Activated naive CD4-positive, alpha-beta T cell treated with anti-CD3 and anti-CD28 coated beads, Interleukin-2, amount 10 ng/mL, durations not matched to agents 7 days and 5 days (primary cell): Measurements from ENCODE around the gene TWF2.

ENCODE experiments used
- CTCF ChIA-PET: fragments of 350-600 bp; sonication (Branson Sonifier 250); formaldehyde crosslinking; loops from one replicate; lab custom pipeline; 2021; ENCODE audit warnings: antibody characterized with exemption; lab: Charles Lee
- DNase-seq: peaks from one replicate; pipeline ENCODE4 v3.0.0-alpha.2; 2020
- H3K27ac Mint-ChIP-seq: one replicate; pipeline ENCODE4 v1.8.0; 2021; ENCODE audit warnings: mild to moderate bottlenecking, moderate library complexity, mixed read lengths
- H3K27me3 Mint-ChIP-seq: one replicate; pipeline ENCODE4 v1.8.0; 2021; ENCODE audit warnings: mild to moderate bottlenecking, mixed read lengths
- H3K36me3 Mint-ChIP-seq: one replicate; pipeline ENCODE4 v1.8.0; 2021; ENCODE audit warnings: mixed read lengths
- H3K4me1 Mint-ChIP-seq: one replicate; pipeline ENCODE4 v1.8.0; 2021; ENCODE audit warnings: mixed read lengths
- H3K4me3 Mint-ChIP-seq: one replicate; pipeline ENCODE4 v1.8.0; 2021; ENCODE audit warnings: mild to moderate bottlenecking, moderate library complexity, mixed read lengths
- H3K9me3 Mint-ChIP-seq: one replicate; pipeline ENCODE4 v1.8.0; 2021; ENCODE audit warnings: mixed read lengths

The TWF2 gene

DNA sequence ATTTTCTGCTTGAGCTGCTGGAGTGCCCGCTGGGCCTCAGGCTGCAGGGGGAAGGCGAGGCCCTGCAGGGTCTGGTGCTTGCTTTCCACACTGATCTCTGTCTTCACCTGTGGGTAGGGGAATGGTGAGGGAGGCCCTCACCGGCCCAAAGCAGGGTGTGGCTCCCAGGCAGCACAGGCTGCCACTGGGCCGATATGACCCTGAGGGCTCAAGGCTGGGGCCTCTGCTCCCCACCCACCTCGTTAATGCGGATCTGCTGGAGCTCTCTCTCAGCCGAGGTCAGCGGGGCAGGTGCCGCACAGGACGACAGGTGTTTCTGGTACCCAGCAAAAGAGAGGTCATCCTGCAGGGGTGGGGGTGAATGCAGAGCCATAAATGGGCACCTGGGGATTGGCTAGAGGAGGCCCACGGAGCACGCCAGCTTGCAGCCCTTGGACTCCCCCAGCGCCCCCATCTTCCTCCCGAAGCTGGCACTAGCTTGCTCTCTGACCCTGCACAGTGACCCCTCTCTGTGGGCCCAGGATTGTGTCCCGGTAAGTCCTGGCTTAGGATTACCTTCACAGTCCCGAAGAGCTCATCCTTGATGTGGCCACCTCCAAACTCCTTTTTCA is 8.0 kb downstream of the TWF2 start:
- H3K4me1 Mint-ChIP-seq, result peaks cover 55% of the 10 kb centered on the region
- H3K36me3 Mint-ChIP-seq, result peaks cover 55% of the 10 kb centered on the region
- H3K9me3 Mint-ChIP-seq, result no peaks in the 10 kb centered on the region
- H3K4me3 Mint-ChIP-seq, result no peak overlapping the region
- no peak for DNase-seq
- peak overlapping the region; percentile 17 for H3K27ac Mint-ChIP-seq
- CTCF ChIA-PET, result interaction anchor here (0.8 to 6.2 kb wide), 25 partner anchors 10 to 288 kb away, joined by 3 to 122 read pairs (median 7); partner anchors contain the start of genes GLYCTK and WDR82
- no peaks in the 10 kb centered on the region for H3K27me3 Mint-ChIP-seq

- H3K4me1 Mint-ChIP-seq, result peaks cover 55% of the 10 kb centered on the region
- H3K27ac Mint-ChIP-seq, result peak overlapping the region; percentile 24
- no peaks in the 10 kb centered on the region for H3K27me3 Mint-ChIP-seq
- H3K9me3 Mint-ChIP-seq, result no peaks in the 10 kb centered on the region
- no peak for DNase-seq
- CTCF ChIA-PET, result interaction anchor here (1.0 to 6.2 kb wide), 12 partner anchors 9 to 218 kb away, joined by 3 to 122 read pairs (median 14); partner anchors contain the start of gene WDR82
- H3K36me3 Mint-ChIP-seq, result peaks cover 50% of the 10 kb centered on the region
- no peak overlapping the region for H3K4me3 Mint-ChIP-seq
Observed at GRCh38 chr3:52230461-52230860, 8.5 kb downstream of the TWF2 start.

DNA sequence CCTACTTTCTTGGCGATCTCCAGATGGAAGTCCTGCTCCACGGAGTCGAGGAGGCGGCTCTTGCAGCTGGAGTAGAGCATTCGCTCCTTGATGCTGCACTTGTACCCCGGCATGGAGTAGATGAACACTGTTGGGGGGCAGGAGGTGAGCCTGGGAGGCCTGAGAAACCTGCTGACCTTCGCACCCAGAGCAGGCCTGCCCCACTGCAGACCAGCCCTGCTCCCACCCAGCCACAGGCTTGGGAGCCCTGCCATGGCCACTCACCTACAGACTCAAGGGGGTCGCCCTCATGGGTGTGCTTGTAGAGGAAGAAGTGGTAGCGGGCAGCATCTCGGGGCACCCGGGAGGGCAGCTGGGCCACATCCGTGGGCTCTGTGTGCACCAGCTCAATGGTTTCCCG is 9.3 kb downstream of the TWF2 start:
- CTCF ChIA-PET, result interaction anchor here (4.0 to 6.2 kb wide), 3 partner anchors 8 to 109 kb away, joined by 64 to 122 read pairs (median 73); partner anchors contain the start of gene WDR82
- H3K4me3 Mint-ChIP-seq, result no peak overlapping the region
- peaks cover 47% of the 10 kb centered on the region for H3K36me3 Mint-ChIP-seq
- H3K27ac Mint-ChIP-seq, result no peak overlapping the region
- DNase-seq, result no peak
- H3K4me1 Mint-ChIP-seq, result peaks cover 55% of the 10 kb centered on the region
- H3K9me3 Mint-ChIP-seq, result no peaks in the 10 kb centered on the region
- no peaks in the 10 kb centered on the region for H3K27me3 Mint-ChIP-seq

- H3K9me3 Mint-ChIP-seq, result no peaks in the 10 kb centered on the region
- H3K4me3 Mint-ChIP-seq, result no peak overlapping the region
- no peak for DNase-seq
- H3K27me3 Mint-ChIP-seq, result no peaks in the 10 kb centered on the region
- H3K27ac Mint-ChIP-seq, result no peak overlapping the region
- H3K4me1 Mint-ChIP-seq, result peaks cover 56% of the 10 kb centered on the region
- peaks cover 44% of the 10 kb centered on the region for H3K36me3 Mint-ChIP-seq
- CTCF ChIA-PET, result interaction anchor here (5.3 to 6.2 kb wide), 2 partner anchors 8 to 51 kb away, joined by 64 to 73 read pairs; partner anchors contain the start of gene WDR82
Observed at GRCh38 chr3:52228751-52229291, 10.1 kb downstream of the TWF2 start.

- H3K27ac Mint-ChIP-seq, result no peak overlapping the region
- peaks cover 46% of the 10 kb centered on the region for H3K36me3 Mint-ChIP-seq
- no peak overlapping the region for H3K4me3 Mint-ChIP-seq
- no peaks in the 10 kb centered on the region for H3K9me3 Mint-ChIP-seq
- peaks cover 58% of the 10 kb centered on the region for H3K4me1 Mint-ChIP-seq
- CTCF ChIA-PET, result interaction anchor here (5.3 to 6.2 kb wide), 2 partner anchors 7 to 51 kb away, joined by 64 to 73 read pairs; partner anchors contain the start of gene WDR82
- no peak for DNase-seq
- H3K27me3 Mint-ChIP-seq, result no peaks in the 10 kb centered on the region
Observed at GRCh38 chr3:52228266-52228665, 10.7 kb downstream of the TWF2 start.

- CTCF ChIA-PET, result interaction anchor here (1.3 kb wide), 1 partner anchor 13 kb away, joined by 3 read pairs; no protein-coding TSS in a partner anchor
- peaks cover 58% of the 10 kb centered on the region for H3K4me1 Mint-ChIP-seq
- H3K9me3 Mint-ChIP-seq, result no peaks in the 10 kb centered on the region
- no peaks in the 10 kb centered on the region for H3K27me3 Mint-ChIP-seq
- H3K27ac Mint-ChIP-seq, result no peak overlapping the region
- H3K36me3 Mint-ChIP-seq, result peaks cover 47% of the 10 kb centered on the region
- DNase-seq, result no peak
- H3K4me3 Mint-ChIP-seq, result no peak overlapping the region
Observed at GRCh38 chr3:52227766-52228165, 11.2 kb downstream of the TWF2 start.

DNA sequence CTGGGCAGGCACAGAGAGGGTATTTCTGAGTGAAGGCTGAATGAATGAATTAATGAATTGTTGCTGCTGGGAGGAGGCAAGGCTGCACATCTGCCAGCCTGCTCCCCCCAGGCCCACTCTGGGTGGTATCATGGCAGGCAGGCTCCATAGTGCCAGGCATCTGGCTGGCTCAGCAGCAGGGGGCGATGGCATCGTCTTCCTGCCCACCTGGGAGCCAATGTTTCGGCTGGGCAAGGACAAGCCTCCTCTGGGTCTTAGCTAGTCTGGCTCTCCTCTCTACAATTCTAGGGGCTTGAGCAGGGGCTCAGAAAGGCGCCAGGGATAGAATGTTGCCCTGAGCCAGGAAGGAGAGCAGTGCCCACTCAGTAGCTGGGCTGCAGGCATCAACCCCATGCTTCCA is 11.8 kb downstream of the TWF2 start:
- H3K27me3 Mint-ChIP-seq, result no peaks in the 10 kb centered on the region
- no peak overlapping the region for H3K4me3 Mint-ChIP-seq
- CTCF ChIA-PET, result interaction anchor here (1.0 to 1.3 kb wide), 2 partner anchors 13 to 111 kb away, joined by 3 to 4 read pairs; no protein-coding TSS in a partner anchor
- no peaks in the 10 kb centered on the region for H3K9me3 Mint-ChIP-seq
- DNase-seq, result no peak
- H3K36me3 Mint-ChIP-seq, result peaks cover 44% of the 10 kb centered on the region
- H3K27ac Mint-ChIP-seq, result peak overlapping the region; percentile 34
- peaks cover 59% of the 10 kb centered on the region for H3K4me1 Mint-ChIP-seq

DNA sequence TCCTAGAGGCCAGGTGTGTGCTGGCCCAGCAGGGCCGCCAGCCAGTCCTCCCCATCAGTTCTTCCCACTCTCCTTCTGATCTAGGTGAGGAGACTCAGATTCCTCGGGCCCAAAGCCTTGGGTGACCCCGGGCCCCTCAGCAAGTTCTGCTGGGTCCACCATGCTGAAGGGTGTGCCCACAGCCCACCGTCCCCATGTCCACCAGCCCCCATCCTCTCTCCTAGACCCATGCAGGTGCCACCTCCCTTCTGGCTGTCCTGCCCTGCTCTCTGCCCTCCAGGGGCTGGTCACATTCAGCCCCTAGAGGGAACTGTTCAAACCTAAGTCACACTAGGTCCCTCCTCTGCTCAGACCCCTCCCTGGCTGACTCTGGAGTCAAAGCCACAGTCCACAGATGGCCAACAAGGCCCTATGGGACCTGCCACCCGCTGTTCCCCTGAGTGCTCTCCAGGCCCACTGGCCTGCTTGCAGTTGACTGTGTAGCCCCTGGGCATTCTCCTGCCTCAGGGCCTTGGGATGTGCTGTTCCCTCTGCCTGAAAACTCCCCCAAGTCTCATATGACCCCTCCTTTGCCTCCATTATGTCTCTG is 12.6 kb downstream of the TWF2 start:
- H3K4me3 Mint-ChIP-seq, result peak overlapping the region; percentile 7
- peaks cover 37% of the 10 kb centered on the region for H3K36me3 Mint-ChIP-seq
- no peaks in the 10 kb centered on the region for H3K27me3 Mint-ChIP-seq
- no peaks in the 10 kb centered on the region for H3K9me3 Mint-ChIP-seq
- peaks cover 60% of the 10 kb centered on the region for H3K4me1 Mint-ChIP-seq
- CTCF ChIA-PET, result interaction anchor here (0.7 to 10.4 kb wide), 4 partner anchors 17 to 114 kb away, joined by 3 to 125 read pairs (median 4); no protein-coding TSS in a partner anchor
- H3K27ac Mint-ChIP-seq, result peak overlapping the region; percentile 87
- no peak for DNase-seq

DNA sequence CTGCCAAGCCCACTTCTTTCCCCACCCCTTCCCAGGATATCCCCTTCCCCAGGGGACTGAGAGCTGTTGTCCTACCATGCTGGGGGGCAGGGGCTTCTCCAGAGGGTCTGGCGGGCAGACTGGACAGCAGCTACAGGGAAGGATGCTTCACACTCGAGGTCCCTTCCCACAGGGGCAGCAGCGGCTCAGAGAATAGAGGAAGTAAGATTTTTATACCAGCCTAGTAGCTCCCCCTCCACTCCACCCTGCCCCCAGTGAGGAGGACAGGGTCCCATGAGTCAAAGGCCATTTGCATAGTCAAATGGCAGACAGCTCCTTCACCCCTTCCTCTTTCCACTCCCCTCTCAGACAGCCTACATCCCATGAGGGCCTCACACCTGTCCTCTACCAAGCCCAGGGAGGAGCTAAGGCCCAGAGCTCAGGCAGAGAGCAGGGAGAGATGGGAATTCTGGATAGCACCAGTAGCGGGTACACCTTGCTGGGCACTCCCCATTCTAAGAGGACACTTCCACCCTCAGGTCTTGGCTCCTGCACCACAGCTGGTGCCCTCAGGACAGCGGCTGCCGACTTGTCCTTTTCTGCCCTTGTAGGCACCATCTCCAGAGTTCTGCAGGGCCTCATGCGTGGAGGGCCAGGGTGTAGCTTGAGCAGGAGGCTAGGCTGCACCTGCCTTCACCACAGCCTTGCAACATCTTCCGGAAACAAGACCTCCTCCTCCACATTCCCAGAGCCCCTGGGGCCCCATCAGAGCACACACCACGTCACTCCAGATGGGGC is 13.3 kb downstream of the TWF2 start, which contains the start of gene TLR9:
TLR9 (minus strand) TSS at position 194 of the 777 bp plus-strand sequence; CDS start at position 78, 116 bp downstream.
- Mint-ChIP-seq H3K27ac (peak within 1 kb of the TSS; percentile 87), H3K36me3 (peaks cover 35% of the 10 kb centered on the region), H3K9me3 (no peaks in the 10 kb centered on the region), H3K27me3 (no peaks in the 10 kb centered on the region), H3K4me3 (peak within 1 kb of the TSS; percentile 21), H3K4me1 (peaks cover 64% of the 10 kb centered on the region)
- CTCF ChIA-PET, result interaction anchor here (0.9 to 10.4 kb wide), 3 partner anchors 18 to 219 kb away, joined by 3 to 125 read pairs (median 3); no protein-coding TSS in a partner anchor
- no peak for DNase-seq

- H3K36me3 Mint-ChIP-seq, result peaks cover 21% of the 10 kb centered on the region
- CTCF ChIA-PET, result interaction anchor here (1.1 to 10.4 kb wide), 8 partner anchors 7 to 116 kb away, joined by 3 to 125 read pairs (median 6); no protein-coding TSS in a partner anchor
- peaks cover 79% of the 10 kb centered on the region for H3K4me1 Mint-ChIP-seq
- H3K27ac Mint-ChIP-seq, result peak overlapping the region; percentile 70
- peak overlapping the region; percentile 47 for H3K4me3 Mint-ChIP-seq
- no peak for DNase-seq
- no peaks in the 10 kb centered on the region for H3K27me3 Mint-ChIP-seq
- no peaks in the 10 kb centered on the region for H3K9me3 Mint-ChIP-seq
Observed at GRCh38 chr3:52223449-52224408, 15.2 kb downstream of the TWF2 start.

- H3K36me3 Mint-ChIP-seq, result peaks cover 16% of the 10 kb centered on the region
- no peak for DNase-seq
- H3K9me3 Mint-ChIP-seq, result no peaks in the 10 kb centered on the region
- peaks cover 91% of the 10 kb centered on the region for H3K4me1 Mint-ChIP-seq
- peak overlapping the region; percentile 73 for H3K4me3 Mint-ChIP-seq
- no peaks in the 10 kb centered on the region for H3K27me3 Mint-ChIP-seq
- CTCF ChIA-PET, result interaction anchor here (0.6 to 10.4 kb wide), 10 partner anchors 8 to 163 kb away, joined by 3 to 125 read pairs (median 4); partner anchors contain the start of gene WDR82
- H3K27ac Mint-ChIP-seq, result peak overlapping the region; percentile 90
Observed at GRCh38 chr3:52222319-52223221, 16.4 kb downstream of the TWF2 start.
